ENCODE data around the gene GNAS. TPM values are rescaled to one million over a fixed set of nuclear protein-coding genes. Genes with fewer than 3 reads are reported as not detected.

GNAS gene
- total and polyA plus RNA-seq, 7 donors: 700 to 1,905 (median 1,386) TPM

DNA sequence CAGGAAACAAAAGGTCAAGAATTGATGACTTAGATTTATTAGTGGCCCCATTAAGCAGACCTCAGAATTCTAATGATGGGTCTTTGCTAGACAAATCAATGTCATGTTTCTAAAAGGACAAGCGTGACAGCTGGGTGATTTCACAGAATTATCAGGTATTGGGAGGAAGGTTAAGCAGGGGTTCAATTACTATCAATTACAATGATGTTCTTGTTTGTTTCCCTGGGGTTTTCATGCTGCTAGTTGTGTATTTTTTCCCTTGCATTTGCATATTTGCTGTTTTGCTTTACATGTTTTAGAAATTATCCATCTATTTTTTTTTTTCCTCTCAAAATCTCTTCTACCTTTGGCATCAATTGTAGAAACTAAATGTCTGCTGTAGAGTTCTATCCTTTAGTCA lies 27.9 kb downstream of the GNAS start:
- no peaks in the 10 kb centered on the region for H3K36me3 ChIP-seq (ENCODE audit: insufficient read depth in 1 of 2, low read depth in 1 of 2)
- TF ChIP-seq, protein P1, sequence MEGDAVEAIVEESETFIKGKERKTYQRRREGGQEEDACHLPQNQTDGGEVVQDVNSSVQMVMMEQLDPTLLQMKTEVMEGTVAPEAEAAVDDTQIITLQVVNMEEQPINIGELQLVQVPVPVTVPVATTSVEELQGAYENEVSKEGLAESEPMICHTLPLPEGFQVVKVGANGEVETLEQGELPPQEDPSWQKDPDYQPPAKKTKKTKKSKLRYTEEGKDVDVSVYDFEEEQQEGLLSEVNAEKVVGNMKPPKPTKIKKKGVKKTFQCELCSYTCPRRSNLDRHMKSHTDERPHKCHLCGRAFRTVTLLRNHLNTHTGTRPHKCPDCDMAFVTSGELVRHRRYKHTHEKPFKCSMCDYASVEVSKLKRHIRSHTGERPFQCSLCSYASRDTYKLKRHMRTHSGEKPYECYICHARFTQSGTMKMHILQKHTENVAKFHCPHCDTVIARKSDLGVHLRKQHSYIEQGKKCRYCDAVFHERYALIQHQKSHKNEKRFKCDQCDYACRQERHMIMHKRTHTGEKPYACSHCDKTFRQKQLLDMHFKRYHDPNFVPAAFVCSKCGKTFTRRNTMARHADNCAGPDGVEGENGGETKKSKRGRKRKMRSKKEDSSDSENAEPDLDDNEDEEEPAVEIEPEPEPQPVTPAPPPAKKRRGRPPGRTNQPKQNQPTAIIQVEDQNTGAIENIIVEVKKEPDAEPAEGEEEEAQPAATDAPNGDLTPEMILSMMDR (IDR thresholded peaks at IDR 0.05): no peak
- H3K27me3 ChIP-seq (ENCODE audit: insufficient read depth in 3 of 3, low read length in 2 of 3): no peaks in the 10 kb centered on the region
- no peak for ATAC-seq
- no peak for DNase-seq
- H3K4me3 ChIP-seq: no peak overlapping the region
- intact Hi-C loops (cut with DNase I): no loop called here
- WGBS, 3 donors: 88 to 95% (median 89%) methylated on average over 1 of the region's 1 CpG
- H3K4me1 ChIP-seq: peaks cover 5% of the 10 kb centered on the region
- H3K9me3 ChIP-seq: no peaks in the 10 kb centered on the region
- H3K27ac ChIP-seq: no peak overlapping the region

DNA sequence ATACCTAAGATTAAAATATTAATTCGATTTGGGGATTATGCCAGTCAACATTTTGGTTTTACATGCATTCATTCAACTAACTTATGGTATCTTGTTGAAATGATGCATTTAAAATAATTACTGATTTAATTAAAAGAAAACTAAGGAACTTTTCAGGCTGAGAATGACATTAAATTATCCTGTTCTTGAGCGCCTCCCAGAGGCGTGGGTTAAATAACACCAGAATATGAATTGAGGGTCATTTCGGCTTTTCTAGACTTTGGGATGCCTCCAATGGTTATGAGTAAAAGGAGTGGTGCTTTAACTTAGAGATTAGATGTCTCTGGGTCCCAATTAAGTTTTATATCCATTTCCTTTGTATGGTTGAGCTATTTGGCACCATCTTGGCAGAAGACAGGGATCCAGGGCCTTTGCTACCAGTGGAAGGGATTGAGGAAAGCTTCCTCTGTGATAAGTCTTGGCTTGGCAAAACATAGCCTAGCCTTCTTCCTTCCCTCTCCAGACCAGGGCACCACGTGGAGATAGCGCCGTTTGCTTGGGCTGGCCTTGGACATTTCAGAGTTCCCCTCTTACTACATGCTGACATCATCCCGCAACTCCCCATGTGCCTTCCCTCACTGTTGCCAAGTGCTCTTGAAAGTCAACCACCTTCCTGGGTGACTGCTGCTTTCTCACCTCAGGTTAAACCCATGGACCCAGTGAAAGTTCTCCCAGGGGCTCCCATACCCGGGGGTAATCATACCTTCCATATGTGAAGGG lies 28.7 kb downstream of the GNAS start:
- no peaks in the 10 kb centered on the region for H3K9me3 ChIP-seq
- peaks cover 5% of the 10 kb centered on the region for H3K4me1 ChIP-seq
- 63 to 74% (median 68%) methylated on average over 9 of the region's 9 CpGs for WGBS, 3 donors
- no peaks in the 10 kb centered on the region for H3K36me3 ChIP-seq (ENCODE audit: insufficient read depth in 1 of 2, low read depth in 1 of 2)
- ATAC-seq (peak in 2 of 4 donors; percentile 34 to 46), DNase-seq (no peak)
- intact Hi-C loops (cut with DNase I): no loop called here
- no peak overlapping the region for H3K4me3 ChIP-seq
- TF ChIP-seq, protein P1 (IDR thresholded peaks at IDR 0.05): no peak
- H3K27ac ChIP-seq: no peak overlapping the region
- no peaks in the 10 kb centered on the region for H3K27me3 ChIP-seq (ENCODE audit: insufficient read depth in 3 of 3, low read length in 2 of 3)

DNA sequence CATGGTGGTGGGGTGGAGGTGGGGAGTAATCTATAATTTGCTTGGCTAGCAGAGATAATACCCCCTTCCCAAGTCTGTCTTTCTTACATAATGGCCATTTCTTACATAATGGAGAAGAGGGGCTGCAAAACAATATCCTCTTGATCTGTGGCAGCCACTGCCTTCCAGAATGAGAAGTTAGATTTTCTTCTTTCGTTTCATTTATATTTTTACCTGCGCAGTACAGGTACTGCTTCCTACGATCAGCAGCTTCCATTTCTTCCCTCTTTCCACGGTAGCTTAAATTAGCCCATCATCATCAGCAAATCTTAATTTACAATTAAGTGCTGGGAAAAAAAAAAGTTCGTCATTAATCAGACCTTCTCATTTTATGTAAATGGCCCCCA lies 30.2 kb downstream of the GNAS start:
- no peaks in the 10 kb centered on the region for H3K9me3 ChIP-seq
- DNase-seq (no peak), ATAC-seq (no peak)
- H3K4me1 ChIP-seq: peaks cover 5% of the 10 kb centered on the region
- H3K27ac ChIP-seq: no peak overlapping the region
- no peak overlapping the region for H3K4me3 ChIP-seq
- no peaks in the 10 kb centered on the region for H3K36me3 ChIP-seq (ENCODE audit: insufficient read depth in 1 of 2, low read depth in 1 of 2)
- intact Hi-C loops (cut with DNase I): no loop called here
- WGBS, 3 donors: 54 to 80% (median 58%) methylated on average over 5 of the region's 5 CpGs
- TF ChIP-seq, protein P1 (IDR thresholded peaks at IDR 0.05): no peak
- no peaks in the 10 kb centered on the region for H3K27me3 ChIP-seq (ENCODE audit: insufficient read depth in 3 of 3, low read length in 2 of 3)

DNA sequence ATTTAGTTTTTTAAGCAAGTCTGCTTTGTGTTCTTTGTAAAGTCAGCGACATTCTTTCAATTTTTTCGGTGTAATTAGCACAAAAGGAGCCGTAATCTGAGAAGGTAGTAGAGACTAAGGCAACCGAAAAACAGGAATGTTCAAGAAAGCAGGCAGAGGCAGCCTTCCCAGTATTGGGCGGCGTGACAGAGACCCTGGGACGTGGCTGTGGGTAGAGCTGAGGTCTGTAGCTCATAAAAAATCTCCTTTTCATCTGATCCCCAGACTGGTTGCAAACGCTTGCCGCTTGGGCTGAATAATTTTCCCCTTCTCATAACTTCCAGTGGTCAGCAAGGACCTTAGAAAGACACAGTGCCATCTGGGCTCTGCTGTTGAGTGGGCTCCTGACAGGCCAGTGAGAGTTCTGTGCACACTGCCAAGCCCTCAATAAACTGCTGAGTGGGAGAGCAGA lies 30.8 kb downstream of the GNAS start:
- TF ChIP-seq, protein P1 (IDR thresholded peaks at IDR 0.05): no peak
- no peaks in the 10 kb centered on the region for H3K27me3 ChIP-seq (ENCODE audit: insufficient read depth in 3 of 3, low read length in 2 of 3)
- no peaks in the 10 kb centered on the region for H3K36me3 ChIP-seq (ENCODE audit: insufficient read depth in 1 of 2, low read depth in 1 of 2)
- WGBS, 3 donors: 58 to 72% (median 66%) methylated on average over 9 of the region's 9 CpGs
- H3K4me1 ChIP-seq: peaks cover 5% of the 10 kb centered on the region
- no peaks in the 10 kb centered on the region for H3K9me3 ChIP-seq
- ATAC-seq (peak in 1 of 4 donors; percentile 12), DNase-seq (no peak)
- intact Hi-C loops (cut with DNase I): no loop called here
- no peak overlapping the region for H3K27ac ChIP-seq
- H3K4me3 ChIP-seq: no peak overlapping the region

DNA sequence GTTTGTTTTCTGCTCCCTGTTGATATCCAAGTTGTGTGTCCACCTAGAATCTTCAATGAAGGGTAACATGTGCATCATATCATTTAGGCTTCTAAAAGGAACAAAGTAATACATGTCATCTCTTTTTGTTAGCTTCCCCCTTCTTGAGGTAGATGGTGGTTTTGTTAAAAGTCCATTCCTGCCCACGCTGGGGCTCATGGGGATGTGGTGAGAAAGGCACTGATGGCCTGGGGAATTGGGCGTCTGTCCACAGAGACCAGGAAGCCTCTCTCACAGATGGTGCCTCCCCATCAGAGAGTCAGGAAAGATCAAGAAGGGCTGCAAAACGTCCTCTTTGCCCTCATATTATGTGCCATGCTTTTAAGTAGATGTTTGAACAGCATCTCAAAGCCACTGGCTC lies 32.5 kb downstream of the GNAS start:
- no peaks in the 10 kb centered on the region for H3K9me3 ChIP-seq
- no peak overlapping the region for H3K4me3 ChIP-seq
- H3K4me1 ChIP-seq: peaks cover 5% of the 10 kb centered on the region
- no peaks in the 10 kb centered on the region for H3K27me3 ChIP-seq (ENCODE audit: insufficient read depth in 3 of 3, low read length in 2 of 3)
- ATAC-seq (no peak), DNase-seq (no peak)
- no peaks in the 10 kb centered on the region for H3K36me3 ChIP-seq (ENCODE audit: insufficient read depth in 1 of 2, low read depth in 1 of 2)
- H3K27ac ChIP-seq: no peak overlapping the region
- 69 to 74% (median 70%) methylated on average over 3 of the region's 3 CpGs for WGBS, 3 donors
- intact Hi-C loops (cut with DNase I): no loop called here
- TF ChIP-seq, protein P1 (IDR thresholded peaks at IDR 0.05): no peak

All from psoas muscle (tissue), 8 donors.